Esophagus muscularis mucosa (tissue), 4 donors: ENCODE results near the gene RASSF10.

ENCODE experiments used
- EP300 ChIP-seq: sonication (generic); formaldehyde crosslinking; IDR thresholded peaks from one replicate; pipeline ENCODE4 v1.6.1; 2017; ENCODE audit warnings: antibody characterized with exemption
- POLR2A ChIP-seq: fragments of 450-650 bp; IDR thresholded peaks from one replicate; pipeline ENCODE4 v1.6.1; 2017; ENCODE audit warnings: antibody characterized with exemption, moderate library complexity, mild to moderate bottlenecking, low read depth
- POLR2AphosphoS5 ChIP-seq, 2 donors: sonication (generic); formaldehyde crosslinking; IDR thresholded peaks; one replicate each; pipeline ENCODE4 v1.6.1; 2017; ENCODE audit warnings: antibody characterized with exemption in 2 of 2
- TF ChIP-seq, protein P1 (sequence below), 3 experiments: fragments of 200-600 bp in 2 of 3; fragments of 450-650 bp in 1 of 3; sonication (generic) in 2 of 3; IDR thresholded peaks; one replicate each; pipeline ENCODE4 v1.5.1; 2017 to 2019; ENCODE audit warnings: antibody characterized with exemption in 3 of 3, mild to moderate bottlenecking in 2 of 3, moderate library complexity in 1 of 3

DNA sequence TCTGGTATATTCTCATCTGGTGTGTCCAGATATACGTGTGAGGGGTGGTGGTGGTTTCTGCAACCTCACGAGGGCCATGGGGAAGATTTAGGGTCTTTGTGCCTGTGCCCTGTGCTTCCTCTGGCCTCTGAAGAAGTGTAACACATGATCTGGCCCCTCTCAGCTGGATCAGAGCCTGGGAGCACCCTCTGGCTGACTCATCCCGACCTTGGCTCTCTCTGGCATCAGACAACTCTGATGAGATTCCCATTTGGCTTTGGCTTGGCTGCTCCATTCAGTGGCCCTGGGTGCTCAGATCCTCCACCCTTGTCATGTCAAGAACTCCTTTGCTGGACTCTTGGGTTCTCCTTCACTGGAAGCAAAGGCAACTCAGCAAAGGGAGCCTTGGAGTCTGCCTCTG, 45.2 kb downstream of the RASSF10 start:
- TF ChIP-seq, protein P1, sequence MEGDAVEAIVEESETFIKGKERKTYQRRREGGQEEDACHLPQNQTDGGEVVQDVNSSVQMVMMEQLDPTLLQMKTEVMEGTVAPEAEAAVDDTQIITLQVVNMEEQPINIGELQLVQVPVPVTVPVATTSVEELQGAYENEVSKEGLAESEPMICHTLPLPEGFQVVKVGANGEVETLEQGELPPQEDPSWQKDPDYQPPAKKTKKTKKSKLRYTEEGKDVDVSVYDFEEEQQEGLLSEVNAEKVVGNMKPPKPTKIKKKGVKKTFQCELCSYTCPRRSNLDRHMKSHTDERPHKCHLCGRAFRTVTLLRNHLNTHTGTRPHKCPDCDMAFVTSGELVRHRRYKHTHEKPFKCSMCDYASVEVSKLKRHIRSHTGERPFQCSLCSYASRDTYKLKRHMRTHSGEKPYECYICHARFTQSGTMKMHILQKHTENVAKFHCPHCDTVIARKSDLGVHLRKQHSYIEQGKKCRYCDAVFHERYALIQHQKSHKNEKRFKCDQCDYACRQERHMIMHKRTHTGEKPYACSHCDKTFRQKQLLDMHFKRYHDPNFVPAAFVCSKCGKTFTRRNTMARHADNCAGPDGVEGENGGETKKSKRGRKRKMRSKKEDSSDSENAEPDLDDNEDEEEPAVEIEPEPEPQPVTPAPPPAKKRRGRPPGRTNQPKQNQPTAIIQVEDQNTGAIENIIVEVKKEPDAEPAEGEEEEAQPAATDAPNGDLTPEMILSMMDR (IDR thresholded peaks at IDR 0.05): no peak
- TF ChIP-seq POLR2A (no peak), EP300 (no peak), POLR2AphosphoS5 (IDR thresholded peaks at IDR 0.05) (no peak)
